ENCODE data around the gene BCL10.
A peak's percentile ranks its signal among the peaks of the same experiment; 100 is the strongest.
"Not testable (repeated sequence)": the region's sequence is repeated elsewhere in the genome, so short reads cannot be mapped to it uniquely, and the experiment has no call there.

Gene BCL10

DNA sequence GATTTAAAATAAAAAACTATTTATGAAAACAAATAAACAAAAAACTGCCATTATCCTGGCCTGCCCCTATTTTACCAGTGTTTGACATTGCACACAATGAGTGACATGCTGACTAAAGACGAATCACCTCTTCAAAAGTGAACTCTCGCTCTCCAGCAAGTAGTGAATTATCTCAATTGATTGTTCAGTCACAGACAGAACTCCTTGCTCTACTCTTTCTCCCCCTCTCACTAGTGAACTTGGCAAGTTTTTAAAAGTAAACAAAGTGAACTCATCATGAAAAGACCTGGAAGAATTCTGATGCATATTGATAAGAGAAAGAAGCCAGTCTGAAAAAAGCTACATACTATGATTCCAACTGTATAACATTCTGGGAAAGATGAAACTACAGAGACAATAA, 12.3 kb downstream of the BCL10 start:
- DNase-seq (ENCODE audit: low read depth) = no peak

DNA sequence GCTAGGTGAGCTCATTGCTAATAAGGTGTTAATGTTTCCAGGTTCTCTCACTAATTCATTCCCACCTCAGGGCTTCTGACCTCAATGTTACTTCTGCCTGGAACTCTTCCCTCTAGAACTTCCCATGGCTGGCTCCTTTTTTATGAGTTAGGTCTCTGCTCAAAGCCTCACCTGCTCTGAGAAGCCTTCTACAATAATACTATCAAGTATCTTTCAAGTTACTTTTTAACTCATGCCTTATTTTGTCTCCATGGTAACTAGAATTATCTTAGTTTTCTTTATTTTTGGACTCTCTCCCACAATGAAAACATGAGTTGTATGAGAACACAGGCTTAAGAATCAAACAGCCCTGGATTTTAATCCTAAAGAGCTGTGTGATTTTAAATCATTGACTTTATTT, 13.4 kb downstream of the BCL10 start:
- no peak for DNase-seq (ENCODE audit: low read depth)

DNA sequence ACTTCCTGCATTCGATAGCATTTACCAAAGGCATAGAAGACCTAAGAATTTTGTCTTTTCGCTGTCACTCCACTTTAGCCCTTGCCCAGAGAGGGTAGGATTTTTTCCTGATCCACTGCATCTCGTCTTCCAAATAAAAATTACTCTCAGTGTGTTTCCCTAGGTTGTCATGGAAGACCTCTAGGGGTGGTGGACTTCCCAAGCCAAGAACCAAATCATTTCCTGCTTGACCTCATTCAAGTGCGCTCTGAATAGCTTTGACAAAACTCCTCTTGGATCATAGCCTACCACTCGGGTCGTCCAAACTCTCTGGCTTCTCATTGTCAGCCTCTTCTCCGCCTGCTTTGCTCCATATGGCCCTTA, 16.5 kb downstream of the BCL10 start:
- no peak for DNase-seq (ENCODE audit: low read depth)

DNA sequence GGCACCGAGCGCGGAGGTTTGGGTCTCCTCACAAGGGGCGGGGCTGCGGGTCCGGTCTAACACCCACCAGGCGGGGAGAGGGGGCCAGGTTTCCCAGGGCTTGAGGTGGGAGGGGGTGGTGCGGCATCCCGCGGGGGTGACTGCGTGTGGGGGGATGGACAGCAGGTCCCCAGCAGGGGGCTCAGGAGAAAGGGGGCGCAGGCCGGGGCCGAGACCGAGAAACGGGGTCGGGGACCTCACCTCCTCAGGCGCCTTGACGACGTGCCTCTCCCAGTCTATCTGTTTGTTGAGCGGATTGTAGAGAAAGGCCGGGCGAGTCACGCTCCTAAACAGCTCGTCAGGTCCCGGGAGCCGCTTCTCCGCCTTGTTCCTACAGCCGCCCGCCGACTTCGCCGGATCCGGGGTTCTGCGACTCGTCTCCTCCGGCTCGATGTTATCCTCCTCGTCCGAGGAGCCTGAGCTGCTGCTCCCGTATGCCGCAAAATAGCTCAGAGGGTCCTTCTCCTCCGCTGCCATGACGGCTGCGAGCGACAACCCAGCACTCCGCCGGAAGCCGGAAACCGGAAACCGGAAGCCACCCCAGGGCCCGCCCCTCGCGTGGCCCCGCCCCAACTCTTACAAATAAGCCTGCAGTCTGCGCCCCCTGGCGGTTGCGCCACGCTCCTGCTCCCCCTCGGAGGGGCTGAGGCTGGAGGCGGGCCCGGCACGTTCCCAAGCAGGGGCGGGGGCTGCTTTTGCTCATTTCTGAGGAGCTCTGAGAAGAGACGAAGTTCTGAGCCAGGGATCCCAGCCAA, 17.1 kb downstream of the BCL10 start, which contains the start of gene C1orf52:
C1orf52 (minus strand) TSS at position 545 of the 794 bp plus-strand sequence; CDS start at position 516, 29 bp downstream.
- DNase-seq (ENCODE audit: low read depth) = peak; percentile 88

DNA sequence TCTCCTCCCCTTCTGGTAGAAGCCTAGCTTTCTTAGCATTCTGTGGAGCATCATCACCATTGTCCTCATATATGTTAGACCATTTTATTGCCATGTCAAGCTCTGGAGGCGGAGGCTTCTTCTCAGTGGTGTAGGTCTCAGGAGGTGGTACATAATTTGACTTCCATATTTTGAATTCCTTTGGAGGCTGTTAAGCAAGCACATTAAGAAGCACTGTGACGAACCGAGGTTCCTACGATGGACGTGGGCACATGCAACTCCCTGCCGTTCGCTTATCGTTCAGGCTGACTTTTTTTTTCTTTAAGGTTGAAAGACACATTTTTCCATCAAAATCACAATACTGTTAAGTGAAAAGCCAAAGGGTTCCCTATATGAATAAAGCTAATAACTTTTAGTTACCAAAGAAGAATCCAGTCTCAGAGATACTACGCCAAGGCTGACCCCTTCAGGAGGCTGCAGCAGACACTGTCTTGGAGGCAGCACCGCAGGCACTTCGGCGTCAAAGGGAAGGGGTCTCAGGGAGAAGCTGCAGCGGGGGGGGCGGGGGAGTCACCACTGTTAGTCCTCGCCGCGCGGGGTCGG, 17.8 kb downstream of the BCL10 start:
- DNase-seq (ENCODE audit: low read depth) = no peak

DNA sequence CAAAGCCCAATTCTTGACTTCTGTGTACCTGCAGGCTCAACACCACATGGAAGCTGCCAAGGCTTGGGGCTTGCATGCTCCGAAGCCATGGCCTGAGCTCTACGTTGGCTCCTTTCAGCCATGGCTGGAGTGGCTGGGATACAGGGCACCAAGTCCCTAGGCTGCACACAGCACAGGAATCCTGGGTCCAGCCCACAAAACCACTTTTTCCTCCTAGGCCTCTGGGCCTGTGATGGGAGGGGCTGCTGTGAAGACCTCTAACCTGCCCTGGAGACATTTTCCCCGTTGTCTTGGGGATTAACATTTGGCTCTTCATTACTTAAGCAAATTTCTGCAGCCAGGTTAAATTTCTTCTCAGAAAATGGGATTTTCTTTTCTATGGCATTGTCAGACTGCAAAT, 27.4 kb downstream of the BCL10 start:
- not testable (repeated sequence) for DNase-seq (ENCODE audit: low read depth)

DNA sequence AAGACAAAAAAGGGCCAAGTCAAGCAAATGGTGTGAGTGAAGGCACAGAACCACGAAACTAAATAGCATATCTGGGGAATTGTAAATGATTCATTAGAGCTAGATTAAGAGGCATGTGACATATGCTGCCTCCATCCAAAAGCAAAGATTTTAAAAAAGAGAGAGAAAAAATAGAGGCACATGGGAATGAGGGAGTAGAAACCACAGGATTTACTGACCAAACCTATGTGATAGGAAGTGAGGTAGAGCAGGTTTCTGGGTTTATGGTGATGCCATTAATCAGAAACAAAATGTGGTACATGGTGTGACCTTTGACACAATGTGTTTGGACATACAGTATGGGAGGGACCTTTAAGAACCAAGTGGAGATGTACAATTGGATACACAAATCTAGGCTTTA, 30.5 kb downstream of the BCL10 start:
- DNase-seq (ENCODE audit: low read depth) = no peak

DNA sequence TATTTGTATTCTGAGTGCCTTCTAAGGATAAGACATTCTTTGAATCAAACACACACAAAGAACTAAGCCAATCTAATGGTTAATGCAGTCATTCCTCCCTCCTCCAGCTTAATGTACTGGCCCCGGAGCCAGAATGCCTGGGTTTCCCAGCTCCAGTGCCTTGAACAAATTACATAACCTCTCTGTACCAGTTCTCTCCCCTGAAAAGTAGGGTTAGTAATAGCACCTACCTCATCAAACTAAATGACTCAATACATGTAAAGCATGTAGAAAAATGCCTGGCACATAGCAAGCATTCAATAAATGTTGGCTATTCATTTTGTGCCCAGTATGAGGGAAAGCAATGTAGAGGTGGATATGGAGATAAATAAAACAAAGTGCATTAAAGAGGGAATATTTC, 31.0 kb downstream of the BCL10 start:
- no peak for DNase-seq (ENCODE audit: low read depth)

DNA sequence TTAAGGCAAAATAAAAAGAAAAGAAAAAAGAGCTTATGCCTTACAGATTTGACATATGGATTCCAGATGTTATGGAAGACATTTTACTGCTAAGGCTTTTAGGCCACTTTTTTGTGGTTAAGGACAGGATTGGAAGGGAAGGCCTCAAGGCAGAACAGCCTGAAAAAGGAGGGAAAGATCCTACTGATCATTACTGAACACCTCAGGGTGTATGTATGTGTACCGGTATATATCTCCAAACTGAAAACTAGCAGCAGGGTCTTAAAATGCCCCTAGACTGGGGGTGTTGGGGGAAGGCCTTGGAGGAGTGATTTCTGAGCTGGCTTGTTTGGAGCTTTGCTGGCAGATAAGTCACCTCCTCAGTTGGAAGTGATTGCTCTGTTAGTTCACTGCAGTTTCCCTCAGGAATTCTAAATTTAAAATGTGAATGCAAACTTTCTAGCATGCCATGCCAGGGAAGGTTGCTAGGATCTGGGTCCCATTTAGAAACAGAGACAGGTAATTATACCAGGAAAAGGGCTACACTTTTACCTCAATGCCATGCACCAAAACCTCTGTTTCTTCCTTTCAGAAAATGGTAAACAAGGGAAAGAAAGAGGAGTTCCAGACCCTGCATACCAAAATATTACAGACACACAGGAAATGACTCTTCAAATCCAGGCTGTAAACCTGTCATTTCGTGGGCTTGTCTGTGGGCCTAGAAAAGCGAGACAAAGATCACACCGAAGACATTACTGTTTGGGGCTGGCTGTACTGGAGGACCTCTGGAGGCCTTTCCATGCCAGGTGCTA, 32.0 kb downstream of the BCL10 start:
- no peak for DNase-seq (ENCODE audit: low read depth)

DNA sequence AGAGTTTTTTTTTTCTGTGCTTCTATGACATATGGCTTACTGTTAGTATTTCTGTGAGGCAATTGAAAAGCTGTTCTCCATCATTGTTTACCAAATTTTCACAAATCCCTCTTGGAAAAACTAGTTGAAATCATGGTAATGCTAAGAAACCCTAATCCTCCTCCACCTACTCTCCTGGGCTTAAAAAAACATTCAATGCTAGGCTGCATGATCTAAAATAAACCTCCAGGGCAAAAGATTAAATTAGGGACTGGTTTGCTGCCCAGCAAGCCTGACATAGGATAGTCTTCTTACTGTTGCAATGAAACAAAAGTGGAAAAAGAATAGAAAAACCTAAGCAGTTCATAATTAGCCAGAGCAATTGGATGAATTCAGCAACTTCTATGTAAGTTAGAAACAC, 33.1 kb downstream of the BCL10 start:
- DNase-seq (ENCODE audit: low read depth) = no peak

DNA sequence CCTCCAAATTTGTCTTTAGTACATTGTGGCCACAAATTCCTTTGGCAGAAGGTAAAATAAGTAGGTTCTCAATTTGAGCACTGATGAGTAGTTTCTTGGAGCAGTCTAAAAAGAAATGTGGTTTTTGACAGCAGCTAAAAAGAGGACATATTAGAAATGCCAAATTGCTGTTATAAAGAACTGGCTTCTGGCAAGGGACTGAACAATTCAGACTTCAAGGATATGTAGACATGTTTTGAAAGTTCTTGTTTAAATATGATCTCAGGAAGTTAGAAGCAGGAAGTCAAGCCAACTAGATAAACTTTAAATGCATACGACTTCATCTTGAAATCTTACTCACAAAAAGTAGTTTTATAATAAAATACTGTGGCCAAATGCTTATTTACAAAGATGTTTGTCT, 35.8 kb downstream of the BCL10 start:
- no peak for DNase-seq (ENCODE audit: low read depth)

DNA sequence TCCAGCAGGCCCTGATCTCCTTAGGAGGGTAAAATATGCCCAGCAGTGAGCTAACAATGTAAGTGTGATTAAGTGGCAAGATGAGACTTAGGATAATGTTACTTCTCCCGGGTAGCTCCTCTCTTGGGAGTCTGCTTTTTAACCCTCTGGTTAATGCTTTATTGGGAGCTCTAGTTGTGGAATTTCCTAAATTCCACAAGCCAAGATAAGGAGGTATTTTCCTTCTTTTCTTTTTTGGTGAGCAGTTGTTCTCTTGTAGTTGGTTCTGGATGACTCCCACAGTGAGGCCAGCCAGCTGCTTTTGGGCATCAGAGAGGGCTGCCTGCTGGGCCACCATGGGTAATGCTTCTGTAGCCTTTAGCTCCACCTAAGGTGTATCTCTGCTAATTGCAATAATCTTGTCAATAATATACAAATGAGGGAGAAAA, 36.2 kb downstream of the BCL10 start:
- DNase-seq (ENCODE audit: low read depth) = no peak

DNA sequence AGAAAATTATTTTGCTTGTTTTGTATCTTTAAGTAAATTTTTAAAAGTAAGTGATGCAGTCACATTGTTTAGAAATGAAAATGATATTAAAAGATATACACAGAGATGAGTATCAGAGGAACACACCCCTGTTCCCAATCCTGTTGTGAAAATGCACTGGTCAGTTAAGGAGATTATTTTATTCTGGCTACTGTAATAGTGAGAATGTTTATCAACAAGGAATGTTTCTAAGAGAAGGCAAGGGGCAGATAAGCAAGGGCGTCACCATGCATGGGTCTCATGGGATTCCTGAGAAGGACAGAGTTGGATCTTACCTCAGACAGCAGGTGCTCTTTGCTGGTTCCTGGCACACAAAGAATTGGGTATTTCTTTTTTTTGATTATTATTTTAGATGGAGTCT, 38.8 kb downstream of the BCL10 start:
- no peak for DNase-seq (ENCODE audit: low read depth)

DNA sequence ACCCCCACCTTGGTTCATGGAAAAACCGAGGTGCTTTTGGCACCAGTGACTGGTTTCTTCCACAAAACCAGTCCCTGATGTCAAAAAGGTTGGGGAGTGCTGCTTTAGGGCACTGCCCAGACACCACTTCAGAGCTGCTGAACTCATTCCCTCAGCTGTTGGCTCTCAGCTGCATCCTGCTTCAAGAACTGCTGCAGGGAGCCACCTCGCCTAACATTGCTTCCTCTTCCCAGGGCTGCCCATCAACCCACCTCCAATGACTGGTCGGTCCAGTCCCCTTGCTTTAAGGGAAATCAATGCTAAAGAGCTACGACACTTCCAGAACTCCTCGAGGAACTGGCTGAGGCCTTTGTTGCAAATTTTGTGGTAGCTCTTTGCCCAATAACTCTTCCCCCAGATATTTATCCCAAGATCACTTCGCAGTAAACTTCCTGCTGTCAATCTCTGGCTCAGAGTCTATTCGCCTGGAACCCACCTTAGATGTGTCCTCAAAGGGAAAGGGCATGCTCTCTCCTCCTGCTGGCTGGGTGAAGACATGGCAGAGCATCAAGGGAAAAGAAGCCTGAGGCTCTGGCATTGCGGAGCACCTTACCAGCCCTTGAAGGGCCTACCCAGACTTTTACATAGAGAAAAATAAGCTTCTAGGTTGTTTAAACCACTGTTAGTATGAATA, 46.0 kb downstream of the BCL10 start:
- no peak for DNase-seq (ENCODE audit: low read depth)

DNA sequence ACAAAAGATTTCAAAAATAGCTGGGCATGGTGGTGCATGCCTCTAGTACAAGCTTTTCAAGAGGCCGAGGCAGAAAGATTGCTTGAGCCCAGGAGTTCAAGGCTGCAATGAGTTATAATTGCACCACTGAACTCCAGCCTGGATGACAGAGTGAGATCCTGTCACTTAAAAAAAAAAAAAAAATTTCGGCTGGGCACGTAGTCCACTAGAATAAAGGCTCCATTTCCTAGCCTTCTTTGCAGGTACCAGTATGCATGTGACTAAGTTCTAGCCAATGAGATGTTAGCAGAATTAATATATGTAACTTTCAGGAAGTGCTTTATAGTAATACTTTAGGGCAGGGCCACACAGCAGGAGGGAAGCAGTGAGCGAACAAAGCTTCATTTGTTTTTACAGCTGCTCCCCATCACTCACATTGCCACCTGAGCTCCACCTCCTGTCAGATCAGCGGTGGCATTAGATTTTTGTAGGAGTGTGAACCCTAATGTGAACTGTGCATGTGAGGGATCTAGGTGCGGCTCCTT, 46.8 kb downstream of the BCL10 start:
- DNase-seq (ENCODE audit: low read depth) = no peak

DNA sequence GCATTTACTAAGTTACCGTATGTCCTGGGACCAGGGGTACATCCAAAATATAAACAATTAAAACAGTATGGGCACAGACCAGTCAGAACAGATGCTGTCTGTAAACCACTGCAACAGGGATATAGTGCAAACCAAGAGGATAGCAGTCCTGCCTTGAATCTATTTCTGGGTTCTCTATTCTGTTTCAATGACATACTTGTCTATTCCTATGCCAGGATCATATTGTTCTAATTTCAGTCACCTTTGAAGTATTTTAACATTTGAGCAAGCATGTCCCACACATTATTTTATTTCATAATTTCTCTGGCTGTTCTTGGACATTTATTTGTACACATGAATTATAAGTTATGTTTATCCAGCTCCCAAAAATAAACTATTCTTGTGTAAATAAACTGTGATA, 47.5 kb downstream of the BCL10 start:
- DNase-seq (ENCODE audit: low read depth) = no peak

DNA sequence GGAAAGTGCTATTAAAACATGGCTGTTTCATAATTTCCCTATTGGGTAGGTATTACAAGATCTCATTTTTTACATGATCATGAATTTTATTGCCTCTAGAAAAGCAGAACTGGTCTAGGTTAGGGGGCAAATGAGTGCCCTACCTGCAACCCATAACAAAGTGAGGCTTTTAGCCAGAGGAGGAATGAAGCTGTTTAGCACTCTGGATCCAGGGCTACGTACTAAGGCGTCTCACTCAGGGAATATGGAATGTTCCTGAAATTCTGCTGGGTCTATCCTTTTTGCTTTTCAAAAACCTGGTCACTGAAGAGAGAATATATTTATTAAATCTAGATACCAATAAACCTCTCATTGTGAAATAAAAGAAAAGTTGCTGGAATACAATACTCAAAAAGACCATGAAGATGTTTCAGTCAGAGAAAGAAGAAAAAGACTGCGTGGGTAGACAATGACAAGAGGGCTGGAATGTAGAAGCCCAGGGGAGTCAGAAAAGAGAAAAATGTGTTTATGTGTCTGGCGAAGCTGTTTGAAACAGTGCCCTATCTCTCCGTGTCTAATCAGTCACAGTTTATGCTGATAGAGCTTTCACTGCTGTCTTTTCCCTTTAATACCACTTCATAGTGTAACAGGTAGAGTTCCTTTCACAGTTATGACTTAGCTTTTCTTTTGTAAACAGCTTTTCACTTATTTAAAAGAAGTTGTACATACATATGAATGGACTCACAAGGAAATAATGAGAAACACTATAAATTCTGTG, 50.6 kb downstream of the BCL10 start:
- DNase-seq (ENCODE audit: low read depth) = no peak

DNA sequence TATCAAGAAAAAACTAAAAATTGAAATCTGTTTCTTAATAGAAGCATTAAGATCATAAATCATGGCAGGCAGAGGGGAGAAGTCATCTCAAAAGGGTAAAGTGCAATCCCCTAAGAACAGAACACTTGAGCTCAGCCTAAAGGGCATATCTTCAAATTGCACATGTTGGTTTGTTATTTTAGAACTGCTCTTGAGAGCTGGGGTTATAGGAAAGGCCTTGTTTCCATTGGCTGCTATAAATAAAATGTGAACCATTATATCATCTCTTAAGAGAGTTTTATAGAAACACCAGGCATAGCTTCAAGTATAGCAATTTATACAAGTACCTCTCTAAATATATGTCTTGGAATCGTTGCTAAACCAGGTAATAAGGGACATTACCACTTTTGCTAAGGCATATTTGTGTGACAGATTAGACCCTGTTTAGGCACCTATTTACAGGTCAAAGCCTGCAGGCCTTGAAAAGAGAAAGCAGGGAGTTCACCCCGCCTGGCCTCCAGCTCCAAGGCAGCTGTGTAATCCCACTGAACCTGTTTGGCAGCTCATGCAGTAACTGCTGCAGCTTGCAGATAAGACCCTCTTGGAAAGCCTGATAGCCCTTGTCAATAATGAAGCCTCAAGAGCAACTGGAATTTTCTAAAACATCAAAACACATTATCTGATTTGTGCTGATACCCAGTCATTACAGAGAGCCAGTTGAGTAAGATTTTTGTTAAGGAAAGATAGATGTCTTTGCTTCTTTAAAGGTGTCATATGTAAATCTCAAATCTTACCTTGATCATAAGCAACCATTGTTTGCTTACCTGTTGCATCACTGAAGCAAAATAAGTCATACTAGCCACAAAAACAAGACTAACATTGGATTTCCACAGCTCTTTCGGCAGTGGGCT, 51.5 kb downstream of the BCL10 start:
- DNase-seq (ENCODE audit: low read depth) = no peak

DNA sequence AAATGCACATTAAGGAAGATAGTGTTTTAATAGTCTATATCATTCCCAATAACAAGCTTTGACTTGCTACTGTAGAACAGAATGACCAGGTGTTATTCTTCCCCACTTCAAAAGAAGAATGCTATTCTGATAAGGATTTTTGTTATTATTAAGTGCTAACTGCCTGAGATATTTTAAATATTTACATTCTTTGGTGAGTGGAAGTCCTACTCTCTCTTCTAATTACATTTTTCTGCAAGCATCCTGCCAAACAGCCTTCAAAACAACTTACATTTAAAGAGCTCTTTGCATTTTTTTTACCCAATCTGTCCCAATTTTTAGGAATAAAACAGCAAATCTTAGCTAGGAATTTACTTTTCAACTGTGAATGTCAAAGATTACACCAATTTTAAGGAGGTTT, 52.1 kb downstream of the BCL10 start:
- no peak for DNase-seq (ENCODE audit: low read depth)

DNA sequence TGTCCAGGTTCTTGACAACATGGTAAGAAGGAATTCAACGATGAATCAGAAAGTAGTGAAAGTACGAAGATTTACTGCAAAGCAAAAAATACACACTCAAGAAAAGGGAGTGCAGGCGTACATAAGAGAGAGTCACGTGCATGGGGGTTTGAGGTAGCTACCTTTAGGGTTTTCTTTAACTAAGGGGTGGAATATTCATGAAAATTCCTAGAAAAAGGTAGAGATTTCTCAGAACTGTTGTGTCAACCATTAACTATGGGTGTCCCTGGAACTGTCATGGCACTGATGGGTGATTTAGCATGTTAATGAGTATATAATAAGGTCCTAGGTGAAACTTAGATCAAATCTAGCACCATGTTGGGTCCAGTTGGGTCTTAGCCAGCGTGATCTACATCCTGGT, 53.1 kb downstream of the BCL10 start:
- no peak for DNase-seq (ENCODE audit: low read depth)

All from T-helper 22 cell (primary cell).